GM18499 (cell line): ENCODE results near the gene EBF3.

Experiments used
- ATAC-seq: cut with Tn5 transposase; IDR thresholded peaks from one replicate; pipeline ENCODE4 v1.9.1; 2021; ENCODE audit warnings: moderate number of reproducible peaks; ENCODE audit not compliant: insufficient read depth, unreplicated experiment

EBF3 gene

GRCh38 chr10:129914960-129915359, 49.1 kb downstream of the EBF3 start:
- no peak for ATAC-seq

- no peak for ATAC-seq
Measured at GRCh38 chr10:129914153-129914855, 49.8 kb downstream of the EBF3 start.

- ATAC-seq = no peak
Measured at GRCh38 chr10:129912986-129913695, 50.9 kb downstream of the EBF3 start.

- no peak for ATAC-seq
Measured at GRCh38 chr10:129912166-129912917, 51.7 kb downstream of the EBF3 start.

- ATAC-seq = no peak
Measured at GRCh38 chr10:129911451-129912165, 52.5 kb downstream of the EBF3 start.

- no peak for ATAC-seq
Measured at GRCh38 chr10:129910861-129911260, 53.2 kb downstream of the EBF3 start.

GRCh38 chr10:129909531-129910256, 54.4 kb downstream of the EBF3 start:
- no peak for ATAC-seq

GRCh38 chr10:129909080-129909479, 55.0 kb downstream of the EBF3 start:
- ATAC-seq = no peak

GRCh38 chr10:129908406-129908805, 55.7 kb downstream of the EBF3 start:
- ATAC-seq = no peak

GRCh38 chr10:129905553-129905952, 58.5 kb downstream of the EBF3 start:
- ATAC-seq = no peak

- ATAC-seq = no peak
Measured at GRCh38 chr10:129904323-129904722, 59.8 kb downstream of the EBF3 start.

GRCh38 chr10:129901389-129902006, 62.6 kb downstream of the EBF3 start:
- no peak for ATAC-seq

GRCh38 chr10:129900825-129901224, 63.2 kb downstream of the EBF3 start:
- no peak for ATAC-seq

- ATAC-seq = no peak
Measured at GRCh38 chr10:129899276-129900130, 64.6 kb downstream of the EBF3 start.

- no peak for ATAC-seq
Measured at GRCh38 chr10:129898706-129899268, 65.3 kb downstream of the EBF3 start.

- ATAC-seq = no peak
Measured at GRCh38 chr10:129897871-129898626, 66.0 kb downstream of the EBF3 start.

GRCh38 chr10:129896860-129897200, 67.2 kb downstream of the EBF3 start:
- no peak for ATAC-seq
